Muscle layer of duodenum (tissue), 2 donors: Measurements from ENCODE around the gene RAI2.

Experiments
- H3K27ac ChIP-seq: one replicate; pipeline ENCODE4 v1.7.0; 2013; ENCODE audit warnings: mild to moderate bottlenecking, low read length
- H3K27me3 ChIP-seq: one replicate; pipeline ENCODE4 v1.7.0; 2013; ENCODE audit warnings: low read depth, mild to moderate bottlenecking, control low read depth, low read length
- H3K36me3 ChIP-seq, 2 donors: one replicate each; pipeline ENCODE4 v1.7.0; 2013; ENCODE audit warnings: low read length in 2 of 2, control low read depth in 1 of 2, mild to moderate bottlenecking in 1 of 2; ENCODE audit not compliant: insufficient read depth in 2 of 2, control insufficient read depth in 1 of 2
- H3K4me1 ChIP-seq, 2 donors: one replicate each; pipeline ENCODE4 v1.7.0; 2013; ENCODE audit warnings: low read length in 2 of 2, mild to moderate bottlenecking in 2 of 2, control low read depth in 1 of 2, moderate library complexity in 1 of 2; ENCODE audit not compliant: insufficient read depth in 2 of 2, control insufficient read depth in 1 of 2
- H3K4me3 ChIP-seq, 2 donors: one replicate each; pipeline ENCODE4 v1.7.0; 2013; ENCODE audit warnings: low read length in 2 of 2, low read depth in 1 of 2, mild to moderate bottlenecking in 1 of 2
- H3K9me3 ChIP-seq, 2 donors: one replicate each; pipeline ENCODE4 v1.7.0; 2013; ENCODE audit warnings: low read length in 2 of 2, control low read depth in 1 of 2, mild to moderate bottlenecking in 1 of 2; ENCODE audit not compliant: control insufficient read depth in 1 of 2
- donor health status: healthy.

RAI2 gene

DNA sequence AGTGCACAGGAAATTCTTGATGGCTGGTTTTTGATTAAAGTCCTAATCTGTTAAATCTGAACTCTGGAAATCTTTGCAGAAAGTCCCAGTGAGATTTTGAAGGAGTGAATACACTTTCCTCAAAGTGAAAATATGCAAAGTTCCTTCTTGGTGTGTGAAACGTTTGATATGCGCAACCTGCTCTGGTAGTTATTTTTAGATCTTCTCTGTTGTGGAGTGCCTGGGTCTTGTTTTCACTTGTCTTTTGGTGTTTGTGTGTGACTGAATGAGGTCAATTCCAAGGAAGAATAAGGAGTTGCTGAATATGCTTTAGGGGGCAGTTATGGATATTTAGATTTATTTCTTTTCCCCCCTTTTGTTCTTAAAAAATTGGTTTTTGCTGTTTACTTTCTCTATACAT, 82.1 kb downstream of the RAI2 start:
- H3K27ac ChIP-seq = no peak overlapping the region
- no peak overlapping the region for H3K4me3 ChIP-seq
- H3K27me3 ChIP-seq = no peaks in the 10 kb centered on the region
- H3K4me1 ChIP-seq = no peaks in the 10 kb centered on the region
- H3K9me3 ChIP-seq = no peaks in the 10 kb centered on the region
- H3K36me3 ChIP-seq = no peaks in the 10 kb centered on the region

DNA sequence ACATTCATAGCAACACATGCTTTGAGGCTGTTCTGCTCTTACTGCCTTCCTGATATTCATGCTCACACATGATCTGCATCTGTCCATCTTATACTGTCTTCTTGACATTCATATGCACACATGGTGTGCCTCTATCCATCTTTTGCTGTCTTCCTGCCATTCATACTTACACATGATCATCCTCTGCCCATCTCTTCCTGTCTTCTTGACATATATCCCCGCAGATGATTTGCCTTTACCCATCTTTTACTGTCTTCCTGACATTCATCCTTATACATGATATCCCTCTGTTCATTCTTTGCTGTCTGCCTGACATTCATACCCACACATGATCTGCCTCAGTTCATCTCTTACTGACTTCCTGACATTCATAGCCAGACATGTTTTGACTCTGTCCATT, 87.0 kb downstream of the RAI2 start:
- Histone ChIP-seq H3K4me3 (no peak overlapping the region), H3K27me3 (no peaks in the 10 kb centered on the region), H3K4me1 (no peaks in the 10 kb centered on the region), H3K36me3 (no peaks in the 10 kb centered on the region), H3K27ac (no peak overlapping the region), H3K9me3 (no peaks in the 10 kb centered on the region)

- Histone ChIP-seq H3K27me3 (no peaks in the 10 kb centered on the region), H3K36me3 (no peaks in the 10 kb centered on the region), H3K9me3 (no peaks in the 10 kb centered on the region), H3K4me1 (no peaks in the 10 kb centered on the region), H3K4me3 (no peak overlapping the region), H3K27ac (no peak overlapping the region)
Measured at GRCh38 chrX:17773221-17773876, 87.7 kb downstream of the RAI2 start.

DNA sequence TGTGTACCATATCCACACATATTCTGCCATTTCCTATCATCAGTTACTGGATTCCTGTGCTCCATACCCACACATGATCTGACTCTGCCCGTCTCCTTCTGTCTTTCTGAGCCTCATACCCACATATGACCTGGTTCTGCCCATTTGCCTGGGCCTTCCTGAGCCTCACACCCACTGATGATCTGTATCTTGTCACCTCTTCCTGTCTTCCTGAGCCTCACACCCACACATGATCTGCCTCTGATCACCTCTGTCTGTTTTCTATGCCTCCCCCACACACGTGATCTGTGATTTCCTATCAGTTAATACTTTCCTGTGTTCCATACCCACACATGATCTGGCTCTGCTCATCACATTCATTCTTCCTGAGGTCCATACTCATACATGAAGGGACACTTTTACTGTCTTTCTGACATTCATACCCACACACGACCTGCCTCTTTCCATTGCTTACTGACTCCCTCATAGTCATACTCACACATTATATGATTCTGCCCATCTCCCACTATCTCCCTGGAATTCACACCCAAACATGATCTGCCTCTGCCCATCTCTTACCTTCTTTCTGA, 91.3 kb downstream of the RAI2 start:
- H3K27me3 ChIP-seq = no peaks in the 10 kb centered on the region
- H3K4me1 ChIP-seq = no peaks in the 10 kb centered on the region
- no peaks in the 10 kb centered on the region for H3K36me3 ChIP-seq
- no peaks in the 10 kb centered on the region for H3K9me3 ChIP-seq
- no peak overlapping the region for H3K4me3 ChIP-seq
- H3K27ac ChIP-seq = no peak overlapping the region

GRCh38 chrX:17768997-17769396, 92.1 kb downstream of the RAI2 start:
- Histone ChIP-seq H3K27ac (no peak overlapping the region), H3K9me3 (no peaks in the 10 kb centered on the region), H3K4me3 (no peak overlapping the region), H3K36me3 (no peaks in the 10 kb centered on the region), H3K4me1 (no peaks in the 10 kb centered on the region), H3K27me3 (no peaks in the 10 kb centered on the region)

- no peaks in the 10 kb centered on the region for H3K36me3 ChIP-seq
- no peaks in the 10 kb centered on the region for H3K27me3 ChIP-seq
- H3K4me1 ChIP-seq = no peaks in the 10 kb centered on the region
- H3K4me3 ChIP-seq = no peak overlapping the region
- H3K9me3 ChIP-seq = no peaks in the 10 kb centered on the region
- no peak overlapping the region for H3K27ac ChIP-seq
Measured at GRCh38 chrX:17767734-17768133, 93.4 kb downstream of the RAI2 start.

DNA sequence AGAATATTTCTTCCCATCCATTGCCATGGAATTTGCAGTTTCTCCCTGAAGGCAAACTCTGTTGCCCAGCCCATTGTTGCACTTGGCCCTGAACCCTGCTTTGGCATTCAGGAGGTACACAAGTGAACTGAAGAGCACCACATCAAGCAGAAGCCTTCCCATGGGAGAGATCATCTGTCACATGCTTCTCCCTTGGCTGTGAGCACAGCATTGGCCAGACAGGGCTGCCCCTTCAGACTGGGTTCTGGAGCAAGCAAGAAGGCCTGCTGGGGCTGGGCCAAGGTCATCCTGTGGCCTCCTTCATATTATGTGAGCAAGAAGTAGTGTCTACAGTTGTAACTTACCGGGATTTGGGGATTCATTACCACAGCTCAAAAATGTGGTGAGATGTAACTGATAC, 101.1 kb downstream of the RAI2 start:
- Histone ChIP-seq H3K4me3 (no peak overlapping the region), H3K4me1 (no peaks in the 10 kb centered on the region), H3K27me3 (no peaks in the 10 kb centered on the region), H3K9me3 (no peaks in the 10 kb centered on the region), H3K36me3 (no peaks in the 10 kb centered on the region), H3K27ac (no peak overlapping the region)

DNA sequence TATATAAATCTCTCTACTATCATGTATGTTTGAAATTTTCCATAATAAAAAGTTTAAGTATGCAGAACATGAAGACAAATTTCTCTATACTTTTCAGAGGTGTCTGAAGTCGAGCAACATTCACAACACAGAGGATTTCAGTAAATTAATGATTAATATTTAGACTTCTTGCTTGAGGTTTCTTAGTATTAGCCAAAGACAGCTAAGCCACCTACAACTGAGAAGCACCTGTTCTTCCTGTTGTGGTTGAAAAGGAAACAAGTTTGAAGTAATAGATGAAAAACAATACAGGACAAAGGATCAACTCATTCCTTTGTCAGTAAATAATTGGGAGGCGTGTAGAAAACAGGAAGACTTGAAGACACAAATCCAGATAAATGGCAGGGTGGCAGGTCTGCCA, 102.7 kb downstream of the RAI2 start:
- no peaks in the 10 kb centered on the region for H3K36me3 ChIP-seq
- H3K4me3 ChIP-seq = no peak overlapping the region
- H3K4me1 ChIP-seq = no peaks in the 10 kb centered on the region
- H3K9me3 ChIP-seq = no peaks in the 10 kb centered on the region
- H3K27ac ChIP-seq = no peak overlapping the region
- no peaks in the 10 kb centered on the region for H3K27me3 ChIP-seq

GRCh38 chrX:17750436-17750835, 110.7 kb downstream of the RAI2 start:
- peaks cover 6 to 20% of the 10 kb centered on the region in 2 donors for H3K36me3 ChIP-seq
- H3K4me3 ChIP-seq = no peak overlapping the region
- H3K27ac ChIP-seq = no peak overlapping the region

More at GRCh38 chrX:17750436-17750835, 110.7 kb downstream of the RAI2 start:
- Histone ChIP-seq H3K9me3 (no peaks in the 10 kb centered on the region), H3K4me1 (no peaks in the 10 kb centered on the region), H3K27me3 (no peaks in the 10 kb centered on the region)
